CD4-positive, CD25-positive, alpha-beta regulatory T cell (primary cell): ENCODE measurements around the gene C19orf38. TPM values are rescaled to one million over a fixed set of nuclear protein-coding genes. Genes with fewer than 3 reads are reported as not detected.

ENCODE experiments used
- ATAC-seq, 2 donors: fragments of 150-1000 bp; cut with Tn5 transposase; one replicate each; pipeline ENCODE4 v1.10.0; 2021; ENCODE audit warnings: low read depth in 2 of 2, moderate number of reproducible peaks in 2 of 2, moderate library complexity in 1 of 2
- DNase-seq, 3 donors: peaks; one replicate each; pipeline versions ENCODE4 v3.0.0 to v3.0.0-alpha.2; 2012 to 2022; ENCODE audit warnings: mixed read lengths in 1 of 3
- H3K27ac ChIP-seq: one replicate; pipeline ENCODE4 v1.7.0; 2013; ENCODE audit warnings: mild to moderate bottlenecking, low read length; ENCODE audit not compliant: insufficient read depth, poor library complexity, severe bottlenecking
- H3K27me3 ChIP-seq: one replicate; pipeline ENCODE4 v1.7.0; 2013; ENCODE audit warnings: low read length; ENCODE audit not compliant: control insufficient read depth, insufficient read depth
- H3K36me3 ChIP-seq: one replicate; pipeline ENCODE4 v1.7.0; 2013; ENCODE audit warnings: mild to moderate bottlenecking, low read length, moderate library complexity; ENCODE audit not compliant: control insufficient read depth, insufficient read depth
- H3K4me1 ChIP-seq: 2 replicates; pipeline ENCODE4 v1.7.0; 2013; ENCODE audit warnings: mild to moderate bottlenecking, low read length; ENCODE audit not compliant: insufficient read depth, control insufficient read depth, poor library complexity, severe bottlenecking
- H3K4me3 ChIP-seq: one replicate; pipeline ENCODE4 v1.7.0; 2013; ENCODE audit warnings: low read depth, mild to moderate bottlenecking, low read length, moderate library complexity
- H3K9me3 ChIP-seq, 2 experiments: 1 replicate in 1 of 2; 2 replicates in 1 of 2; pipeline ENCODE4 v1.7.0; 2013; ENCODE audit warnings: low read length in 2 of 2, mild to moderate bottlenecking in 1 of 2, moderate library complexity in 1 of 2; ENCODE audit not compliant: control insufficient read depth in 2 of 2
- H3K27ac Mint-ChIP-seq, 3 donors: one replicate each; pipeline ENCODE4 v1.8.0; 2020 to 2022; ENCODE audit warnings: mild to moderate bottlenecking in 3 of 3, mixed read lengths in 3 of 3, moderate library complexity in 2 of 3
- H3K27me3 Mint-ChIP-seq: one replicate; pipeline ENCODE4 v1.8.0; 2022; ENCODE audit warnings: mild to moderate bottlenecking, mixed read lengths
- H3K36me3 Mint-ChIP-seq: one replicate; pipeline ENCODE4 v1.8.0; 2020; ENCODE audit warnings: mixed read lengths
- H3K4me1 Mint-ChIP-seq, 4 donors: one replicate each; pipeline ENCODE4 v1.8.0; 2020 to 2022; ENCODE audit warnings: mixed read lengths in 4 of 4, mild to moderate bottlenecking in 1 of 4
- H3K4me3 Mint-ChIP-seq, 4 donors: one replicate each; pipeline ENCODE4 v1.8.0; 2020 to 2022; ENCODE audit warnings: mild to moderate bottlenecking in 4 of 4, mixed read lengths in 4 of 4, moderate library complexity in 3 of 4
- H3K9me3 Mint-ChIP-seq, 7 donors: one replicate each; pipeline ENCODE4 v1.8.0; 2020 to 2022; ENCODE audit warnings: mixed read lengths in 7 of 7, mild to moderate bottlenecking in 3 of 7, moderate library complexity in 2 of 7
- polyA plus RNA-seq, 4 donors: library from polyadenylated mRNA; unstranded; fragments of 300-500 nt; fragmentation: Illumina TruSeq; gene quantifications; one replicate each; pipeline ENCODE4 v1.2.3, GENCODE V29; 2021
- total RNA-seq: library from RNA; stranded (reverse); gene quantifications from one replicate; pipeline ENCODE4 v1.2.3, GENCODE V29; 2022

The C19orf38 gene
- total and polyA plus RNA-seq, 5 donors from 2014 or later = 0.40 to 1.1 (median 0.58) TPM; not detected in 1

- peaks cover 7 to 25% (median 18%) of the 10 kb centered on the region in 4 donors for H3K4me1 Mint-ChIP-seq
- Histone ChIP-seq H3K27me3 (no peaks in the 10 kb centered on the region), H3K9me3 (no peaks in the 10 kb centered on the region), H3K27ac (peak overlapping the region; percentile 33), H3K4me1 (peaks cover 10% of the 10 kb centered on the region), H3K36me3 (peaks cover 40% of the 10 kb centered on the region), H3K4me3 (no peak overlapping the region)
- peaks cover 30% of the 10 kb centered on the region for H3K36me3 Mint-ChIP-seq
- ATAC-seq (no peak), DNase-seq (no peak)
- no peaks in the 10 kb centered on the region for H3K27me3 Mint-ChIP-seq
- peak overlapping the region in 2 of 3 donors; percentile 58 to 79 for H3K27ac Mint-ChIP-seq
- peak overlapping the region in 1 of 4 donors; percentile 4 for H3K4me3 Mint-ChIP-seq
- no peaks in the 10 kb centered on the region for H3K9me3 Mint-ChIP-seq
Observed at GRCh38 chr19:10809651-10810285, 38.4 kb upstream of the C19orf38 start.

- ATAC-seq = no peak
- H3K9me3 Mint-ChIP-seq = no peaks in the 10 kb centered on the region
- H3K4me3 Mint-ChIP-seq = no peak overlapping the region
- no peak overlapping the region for H3K4me3 ChIP-seq
- no peaks in the 10 kb centered on the region for H3K27me3 ChIP-seq
- H3K27ac Mint-ChIP-seq = peak overlapping the region in 1 of 3 donors; percentile 43
- H3K4me1 ChIP-seq = peaks cover 10% of the 10 kb centered on the region
- no peaks in the 10 kb centered on the region for H3K27me3 Mint-ChIP-seq
- H3K4me1 Mint-ChIP-seq = peaks cover 4 to 24% (median 18%) of the 10 kb centered on the region in 4 donors
- no peaks in the 10 kb centered on the region for H3K9me3 ChIP-seq
- peaks cover 38% of the 10 kb centered on the region for H3K36me3 ChIP-seq
- H3K27ac ChIP-seq = no peak overlapping the region
- H3K36me3 Mint-ChIP-seq = peaks cover 27% of the 10 kb centered on the region
- no peak for DNase-seq
Observed at GRCh38 chr19:10811391-10812111, 36.7 kb upstream of the C19orf38 start.

GRCh38 chr19:10812196-10812595 lies 36.0 kb upstream of the C19orf38 start:
- no peaks in the 10 kb centered on the region for H3K9me3 Mint-ChIP-seq

GRCh38 chr19:10812902-10813404 lies 35.3 kb upstream of the C19orf38 start:
- DNase-seq = no peak

More at GRCh38 chr19:10812196-10812595, 36.0 kb upstream of the C19orf38 start:
- no peak overlapping the region for H3K27ac Mint-ChIP-seq
- Histone ChIP-seq H3K9me3 (no peaks in the 10 kb centered on the region), H3K36me3 (peaks cover 38% of the 10 kb centered on the region), H3K4me3 (no peak overlapping the region), H3K4me1 (peaks cover 10% of the 10 kb centered on the region), H3K27ac (no peak overlapping the region), H3K27me3 (no peaks in the 10 kb centered on the region)
- H3K4me1 Mint-ChIP-seq = peaks cover 4 to 24% (median 18%) of the 10 kb centered on the region in 4 donors
- H3K36me3 Mint-ChIP-seq = peaks cover 27% of the 10 kb centered on the region
- DNase-seq (no peak), ATAC-seq (no peak)
- H3K27me3 Mint-ChIP-seq = no peaks in the 10 kb centered on the region
- H3K4me3 Mint-ChIP-seq = no peak overlapping the region

GRCh38 chr19:10815007-10815536 lies 33.1 kb upstream of the C19orf38 start:
- DNase-seq = no peak
- no peak overlapping the region for H3K4me3 ChIP-seq
- Mint-ChIP-seq H3K27ac (peak overlapping the region in 1 of 3 donors; percentile 3), H3K36me3 (peaks cover 20% of the 10 kb centered on the region), H3K4me1 (peaks cover 0 to 6% (median under 1%) of the 10 kb centered on the region in 4 donors), H3K27me3 (no peaks in the 10 kb centered on the region), H3K4me3 (no peak overlapping the region), H3K9me3 (no peaks in the 10 kb centered on the region)
- H3K27me3 ChIP-seq = no peaks in the 10 kb centered on the region
- H3K36me3 ChIP-seq = peaks cover 41% of the 10 kb centered on the region
- H3K9me3 ChIP-seq = no peaks in the 10 kb centered on the region
- ATAC-seq = no peak
- H3K27ac ChIP-seq = no peak overlapping the region
- no peaks in the 10 kb centered on the region for H3K4me1 ChIP-seq

More at GRCh38 chr19:10812902-10813404, 35.3 kb upstream of the C19orf38 start:
- Mint-ChIP-seq H3K36me3 (peaks cover 26% of the 10 kb centered on the region), H3K27ac (peak overlapping the region in 1 of 3 donors; percentile 69), H3K4me1 (peaks cover 4 to 21% (median 17%) of the 10 kb centered on the region in 4 donors), H3K27me3 (no peaks in the 10 kb centered on the region), H3K4me3 (no peak overlapping the region), H3K9me3 (no peaks in the 10 kb centered on the region)
- Histone ChIP-seq H3K4me1 (peaks cover 10% of the 10 kb centered on the region), H3K27ac (no peak overlapping the region), H3K9me3 (no peaks in the 10 kb centered on the region), H3K4me3 (no peak overlapping the region), H3K36me3 (peaks cover 38% of the 10 kb centered on the region), H3K27me3 (no peaks in the 10 kb centered on the region)
- no peak for ATAC-seq

GRCh38 chr19:10815969-10816644 lies 32.1 kb upstream of the C19orf38 start:
- H3K27ac ChIP-seq = no peak overlapping the region
- H3K36me3 ChIP-seq = peaks cover 48% of the 10 kb centered on the region
- H3K36me3 Mint-ChIP-seq = peaks cover 29% of the 10 kb centered on the region

GRCh38 chr19:10816691-10817090 lies 31.5 kb upstream of the C19orf38 start:
- ATAC-seq = no peak
- H3K27ac ChIP-seq = no peak overlapping the region
- Mint-ChIP-seq H3K4me1 (peaks cover 0 to 6% (median 1%) of the 10 kb centered on the region in 4 donors), H3K4me3 (no peak overlapping the region), H3K36me3 (peaks cover 31% of the 10 kb centered on the region), H3K9me3 (no peaks in the 10 kb centered on the region), H3K27me3 (no peaks in the 10 kb centered on the region), H3K27ac (no peak overlapping the region)
- H3K4me3 ChIP-seq = no peak overlapping the region
- no peak for DNase-seq
- no peaks in the 10 kb centered on the region for H3K4me1 ChIP-seq
- peaks cover 46% of the 10 kb centered on the region for H3K36me3 ChIP-seq
- H3K9me3 ChIP-seq = no peaks in the 10 kb centered on the region
- no peaks in the 10 kb centered on the region for H3K27me3 ChIP-seq

More at GRCh38 chr19:10815969-10816644, 32.1 kb upstream of the C19orf38 start:
- no peaks in the 10 kb centered on the region for H3K27me3 Mint-ChIP-seq
- Histone ChIP-seq H3K4me1 (no peaks in the 10 kb centered on the region), H3K4me3 (no peak overlapping the region), H3K27me3 (no peaks in the 10 kb centered on the region), H3K9me3 (no peaks in the 10 kb centered on the region)
- ATAC-seq = no peak
- H3K9me3 Mint-ChIP-seq = no peaks in the 10 kb centered on the region
- H3K4me1 Mint-ChIP-seq = peaks cover 0 to 6% (median 1%) of the 10 kb centered on the region in 4 donors
- no peak overlapping the region for H3K4me3 Mint-ChIP-seq
- H3K27ac Mint-ChIP-seq = no peak overlapping the region
- DNase-seq = no peak
